GM21825 (cell line): ENCODE results near the gene TRNAU1AP.
"Not testable (repeated sequence)": the region's sequence is repeated elsewhere in the genome, so short reads cannot be mapped to it uniquely, and the experiment has no call there.

Experiments used
- ATAC-seq: cut with Tn5 transposase; IDR thresholded peaks from one replicate; pipeline ENCODE4 v1.9.1; 2021; ENCODE audit warnings: mild to moderate bottlenecking, moderate library complexity; ENCODE audit not compliant: unreplicated experiment

Gene TRNAU1AP

GRCh38 chr1:28577052-28577678 lies 24.3 kb downstream of the TRNAU1AP start:
- no peak for ATAC-seq

- no peak for ATAC-seq
These were observed 25.1 kb downstream of the TRNAU1AP start for GRCh38 chr1:28577738-28578536.

GRCh38 chr1:28578696-28579218 lies 25.9 kb downstream of the TRNAU1AP start:
- no peak for ATAC-seq

GRCh38 chr1:28579401-28579800 lies 26.5 kb downstream of the TRNAU1AP start:
- ATAC-seq, result no peak

GRCh38 chr1:28580722-28581530 lies 28.0 kb downstream of the TRNAU1AP start:
- no peak for ATAC-seq

GRCh38 chr1:28581531-28582247 lies 28.8 kb downstream of the TRNAU1AP start:
- peak; percentile 87 for ATAC-seq

- no peak for ATAC-seq
These were observed 29.3 kb downstream of the TRNAU1AP start for GRCh38 chr1:28582248-28582615.

GRCh38 chr1:28586585-28587391 lies 33.9 kb downstream of the TRNAU1AP start:
- ATAC-seq, result not testable (repeated sequence)

- no peak for ATAC-seq
These were observed 38.9 kb downstream of the TRNAU1AP start, which contains the start of gene RAB42 for GRCh38 chr1:28591708-28592320. Gene RAB42, plus strand, starts transcription at chr1:28592265. Its CDS starts 247 bp downstream, at chr1:28592512.

GRCh38 chr1:28592321-28593071 lies 39.6 kb downstream of the TRNAU1AP start:
- ATAC-seq, result no peak

- ATAC-seq, result not testable (repeated sequence)
These were observed 41.1 kb downstream of the TRNAU1AP start for GRCh38 chr1:28593988-28594356.

- not testable (repeated sequence) for ATAC-seq
These were observed 42.0 kb downstream of the TRNAU1AP start for GRCh38 chr1:28594686-28595411.

- ATAC-seq, result no peak
These were observed 42.7 kb downstream of the TRNAU1AP start for GRCh38 chr1:28595412-28596191.

GRCh38 chr1:28596276-28596675 lies 43.4 kb downstream of the TRNAU1AP start:
- not testable (repeated sequence) for ATAC-seq

GRCh38 chr1:28601696-28602095 lies 48.8 kb downstream of the TRNAU1AP start:
- no peak for ATAC-seq

- no peak for ATAC-seq
These were observed 49.9 kb downstream of the TRNAU1AP start for GRCh38 chr1:28602536-28603439.
